ENCODE measurements around the gene OR4M1. TPM values are rescaled to one million over a fixed set of nuclear protein-coding genes. Genes with fewer than 3 reads are reported as not detected.

OR4M1 gene
- total and polyA plus RNA-seq, 2 donors (not counting 1 experiment from before 2014, with no cell fraction given) = not detected

GRCh38 chr14:19828314-19828713 is 55.0 kb downstream of the OR4M1 start:
- Histone ChIP-seq H3K27me3 (ENCODE audit: control insufficient read depth, insufficient read depth, low read length) (no peaks in the 10 kb centered on the region), H2AFZ (ENCODE audit: low read length) (no peak overlapping the region), H3K36me3 (ENCODE audit: control insufficient read depth, insufficient read depth, low read length) (no peaks in the 10 kb centered on the region), H3K9ac (ENCODE audit: insufficient read depth, low read length) (no peak overlapping the region), H3K4me1 (ENCODE audit: control insufficient read depth, extremely low read depth, insufficient read depth, low read length) (no peaks in the 10 kb centered on the region), H3K9me3 (ENCODE audit: control insufficient read depth, insufficient read depth, low read depth, low read length) (no peaks in the 10 kb centered on the region), H3K27ac (ENCODE audit: insufficient read depth, low read length) (no peak overlapping the region), H3K4me3 (replicated peaks in 1 of 4; ENCODE audit: control extremely low read depth in 1 of 4, insufficient read depth in 1 of 4, low read depth in 3 of 4, low read length in 4 of 4) (no peak overlapping the region), H3K4me2 (ENCODE audit: extremely low read depth, insufficient read depth, low read length) (no peak overlapping the region), H4K20me1 (ENCODE audit: control insufficient read depth, extremely low read depth, insufficient read depth, low read length) (no peaks in the 10 kb centered on the region), H3K79me2 (ENCODE audit: control insufficient read depth, insufficient read depth, low read length) (no peaks in the 10 kb centered on the region)
- TF ChIP-seq CTCF (conservative IDR thresholded peaks at IDR 0.05 in 1 of 2, IDR thresholded peaks at IDR 0.05 in 1 of 2; ENCODE audit: low read depth in 1 of 2, low read length in 2 of 2) (no peak), EZH2 (IDR thresholded peaks at IDR 0.05; ENCODE audit: low read length, missing control alignments) (no peak)
- no peak for DNase-seq (ENCODE audit: low read depth in 2 of 2)

Other genes with a start within 250 kb of the OR4M1 start
- gene OR11H2, start 59.6 kb upstream of the OR4M1 start, total RNA-seq = not detected in 2 replicates
- not detected in 2 replicates for gene OR11H2, start 59.6 kb upstream of the OR4M1 start, polyA plus RNA-seq
- not detected in 2 replicates for gene OR4Q3, start 29.9 kb upstream of the OR4M1 start, total RNA-seq
- gene OR4Q3, start 29.9 kb upstream of the OR4M1 start, polyA plus RNA-seq = not detected in 2 replicates
- gene OR4N2, start 30.3 kb downstream of the OR4M1 start, total RNA-seq = not detected in 2 replicates
- gene OR4N2, start 30.3 kb downstream of the OR4M1 start, polyA plus RNA-seq = not detected in 2 replicates
- not detected in 2 replicates for gene OR4K2, start 101.6 kb downstream of the OR4M1 start, total RNA-seq
- not detected in 2 replicates for gene OR4K2, start 101.6 kb downstream of the OR4M1 start, polyA plus RNA-seq
- gene OR4K5, start 147.1 kb downstream of the OR4M1 start, total RNA-seq = not detected in 2 replicates
- not detected in 2 replicates for gene OR4K5, start 147.1 kb downstream of the OR4M1 start, polyA plus RNA-seq
- gene OR4K1, start 157.4 kb downstream of the OR4M1 start, total RNA-seq = not detected in 2 replicates
- gene OR4K1, start 157.4 kb downstream of the OR4M1 start, polyA plus RNA-seq = not detected in 2 replicates
- gene OR4K15, start 202.1 kb downstream of the OR4M1 start, total RNA-seq = not detected in 2 replicates
- not detected in 2 replicates for gene OR4K15, start 202.1 kb downstream of the OR4M1 start, polyA plus RNA-seq
- not detected in 2 replicates for gene OR4Q2, start 228.7 kb downstream of the OR4M1 start, total RNA-seq
- not detected in 2 replicates for gene OR4Q2, start 228.7 kb downstream of the OR4M1 start, polyA plus RNA-seq
- gene OR4K14, start 245.8 kb downstream of the OR4M1 start, total RNA-seq = not detected in 2 replicates
- gene OR4K14, start 245.8 kb downstream of the OR4M1 start, polyA plus RNA-seq = not detected in 2 replicates

Measured in fibroblast of lung (primary cell).